Lower leg skin (tissue), 3 donors: Measurements from ENCODE around the gene SIRT5.

Source experiments
- CTCF ChIP-seq, 3 donors: fragments of 450-650 bp; IDR thresholded peaks; one replicate each; pipeline ENCODE4 v1.5.1; 2016; ENCODE audit warnings: antibody characterized with exemption in 3 of 3, mild to moderate bottlenecking in 3 of 3, moderate library complexity in 2 of 3
- POLR2A ChIP-seq, 2 donors: fragments of 450-650 bp; IDR thresholded peaks; one replicate each; pipeline ENCODE4 v1.6.1; 2016 to 2017; ENCODE audit warnings: antibody characterized with exemption in 2 of 2, mild to moderate bottlenecking in 1 of 2, moderate library complexity in 1 of 2

GRCh38 chr6:13604135-13604534, 29.7 kb downstream of the SIRT5 start:
- TF ChIP-seq CTCF (IDR thresholded peaks at IDR 0.05) (no peak), POLR2A (IDR thresholded peaks at IDR 0.05) (no peak)
